GM19328 (cell line): ENCODE data around the gene KDM2B.

Experiments
- ATAC-seq: cut with Tn5 transposase; IDR thresholded peaks from one replicate; pipeline ENCODE4 v1.9.1; 2021; ENCODE audit warnings: mild to moderate bottlenecking, moderate library complexity; ENCODE audit not compliant: unreplicated experiment

The KDM2B gene

DNA sequence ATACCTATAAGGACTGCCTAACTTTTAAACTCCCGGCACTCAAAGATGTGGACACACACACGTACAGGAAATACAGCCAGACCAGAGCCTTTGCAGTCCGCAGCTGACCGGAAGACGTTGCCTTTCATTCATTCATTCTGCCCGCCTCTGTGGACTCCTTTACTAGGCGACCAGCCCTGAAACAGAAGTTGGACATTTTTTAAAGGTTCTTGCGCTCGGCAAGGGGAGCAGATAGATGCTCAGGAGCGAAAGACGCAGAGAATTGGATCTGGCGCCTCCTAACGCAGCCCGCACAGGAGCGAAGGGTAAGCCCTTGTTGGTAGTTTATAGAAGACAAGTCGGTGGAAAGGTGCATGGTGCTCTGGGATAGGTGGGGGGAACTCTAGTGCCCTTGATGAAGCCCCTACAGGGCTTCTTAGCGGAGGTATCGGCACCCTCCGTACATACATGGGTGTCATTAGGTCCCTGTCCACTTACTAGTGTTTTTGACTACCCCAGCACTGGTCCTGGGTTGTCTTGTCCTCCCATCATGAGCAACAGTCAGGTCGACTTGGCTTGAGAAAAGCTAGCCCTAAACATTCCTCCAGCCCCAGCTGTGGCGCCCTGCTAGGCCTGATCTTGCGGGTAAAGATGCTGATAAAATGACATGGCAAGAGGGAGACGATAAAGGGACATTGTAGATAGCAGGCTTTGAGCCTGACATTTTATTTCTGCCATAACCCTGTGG lies at the start of gene KDM2B:
Gene KDM2B (minus strand): TSS at position 65 of the 727 bp plus-strand sequence. CDS start 112 bp downstream, outside the sequence.
- no peak for ATAC-seq

GRCh38 chr12:121628536-121628935 lies 47.7 kb upstream of the KDM2B start:
- no peak for ATAC-seq

- no peak for ATAC-seq
Observed at GRCh38 chr12:121628037-121628436, 47.2 kb upstream of the KDM2B start.

- peak; percentile 31 for ATAC-seq
Observed at GRCh38 chr12:121626853-121627640, 46.2 kb upstream of the KDM2B start.

- ATAC-seq, result peak; percentile 68
Observed at GRCh38 chr12:121626087-121626852, 45.4 kb upstream of the KDM2B start, which contains the start of gene ORAI1. ORAI1 (plus strand) TSS chr12:121626530.

GRCh38 chr12:121620333-121620891 lies 39.6 kb upstream of the KDM2B start:
- ATAC-seq, result no peak

GRCh38 chr12:121618659-121619233 lies 37.9 kb upstream of the KDM2B start:
- no peak for ATAC-seq

- no peak for ATAC-seq
Observed at GRCh38 chr12:121614872-121615467, 34.1 kb upstream of the KDM2B start.

GRCh38 chr12:121613462-121613861 lies 32.6 kb upstream of the KDM2B start:
- ATAC-seq, result no peak

- no peak for ATAC-seq
Observed at GRCh38 chr12:121611306-121611705, 30.5 kb upstream of the KDM2B start.

DNA sequence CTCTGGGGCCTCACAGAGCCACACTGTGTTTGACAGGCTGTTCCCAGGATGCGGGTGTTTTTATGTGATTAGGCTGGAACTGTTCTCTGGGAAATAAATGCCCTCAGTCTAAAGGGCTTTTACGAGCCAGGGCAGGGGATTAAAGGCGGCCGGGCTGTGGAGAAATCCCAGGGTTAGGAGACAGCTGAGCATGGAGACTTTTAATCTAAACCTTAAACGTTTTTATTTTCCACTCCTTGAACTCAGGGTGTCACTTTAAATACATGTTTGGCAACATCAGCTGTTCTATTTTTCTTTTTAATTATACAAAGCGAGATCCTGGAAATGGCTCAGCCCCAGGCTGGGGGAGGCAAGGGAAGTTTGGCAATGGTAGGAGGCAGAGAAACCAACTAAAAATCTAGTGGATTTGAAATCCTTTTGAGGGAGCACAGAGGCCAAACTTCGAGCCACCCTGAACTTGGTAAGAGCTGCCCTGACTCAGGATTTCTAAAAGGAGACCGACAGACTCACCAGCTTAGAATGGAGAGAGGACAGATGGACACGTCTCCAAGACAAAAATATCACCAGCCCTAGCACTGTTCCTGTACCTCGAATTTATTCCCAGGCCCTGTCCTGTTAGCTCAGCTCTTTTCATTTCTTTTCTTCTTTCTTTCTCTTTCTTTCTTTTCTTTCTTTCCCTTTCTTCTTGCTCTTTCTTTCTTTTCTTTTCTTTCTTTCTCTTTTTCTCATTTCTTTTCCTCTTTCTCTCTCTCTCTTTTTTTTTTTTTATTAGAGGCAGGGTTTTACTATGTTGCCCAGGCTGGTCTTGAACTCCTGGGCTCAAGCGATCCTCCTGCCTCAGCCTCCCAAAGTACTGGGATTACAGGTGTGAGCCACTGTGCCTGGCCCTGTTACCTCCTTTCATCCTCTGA lies 29.7 kb upstream of the KDM2B start:
- ATAC-seq, result no peak

DNA sequence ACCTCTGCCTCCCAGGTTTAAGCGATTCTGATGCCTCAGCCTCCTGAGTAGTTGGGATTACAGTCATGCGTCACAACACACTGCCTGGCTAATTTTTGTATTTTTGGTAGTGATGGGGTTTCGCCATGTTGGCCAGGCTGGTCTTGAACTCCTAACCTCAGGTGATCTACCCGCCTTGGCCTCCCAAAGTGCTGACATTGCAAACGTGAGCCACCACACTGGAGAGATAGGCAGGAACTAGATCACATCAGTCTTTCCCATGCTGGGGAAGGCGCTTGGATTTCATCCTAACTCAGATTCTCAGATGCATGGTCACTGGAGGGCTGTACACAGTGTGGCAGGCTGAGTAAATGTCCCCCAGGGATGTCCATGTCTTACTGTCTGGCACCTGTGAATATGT lies 27.5 kb upstream of the KDM2B start:
- ATAC-seq, result no peak

DNA sequence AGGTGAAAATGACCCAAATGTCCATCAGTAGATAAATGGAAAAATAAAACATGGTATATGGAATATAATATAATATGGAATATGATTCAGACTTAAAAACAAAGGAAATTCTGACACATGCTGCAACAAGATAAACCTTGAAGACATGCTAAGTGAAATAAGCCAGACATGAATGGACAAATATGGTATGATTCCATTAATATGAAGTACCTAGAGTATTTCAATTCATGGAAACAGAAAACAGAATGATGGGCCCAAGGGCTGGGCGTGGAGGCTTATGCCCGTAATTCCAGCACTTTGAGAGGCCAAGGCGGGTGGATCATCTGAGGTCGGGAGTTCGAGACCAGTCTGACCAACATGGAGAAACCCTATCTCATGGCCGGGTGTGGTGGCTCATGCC lies 22.8 kb upstream of the KDM2B start:
- ATAC-seq, result no peak

DNA sequence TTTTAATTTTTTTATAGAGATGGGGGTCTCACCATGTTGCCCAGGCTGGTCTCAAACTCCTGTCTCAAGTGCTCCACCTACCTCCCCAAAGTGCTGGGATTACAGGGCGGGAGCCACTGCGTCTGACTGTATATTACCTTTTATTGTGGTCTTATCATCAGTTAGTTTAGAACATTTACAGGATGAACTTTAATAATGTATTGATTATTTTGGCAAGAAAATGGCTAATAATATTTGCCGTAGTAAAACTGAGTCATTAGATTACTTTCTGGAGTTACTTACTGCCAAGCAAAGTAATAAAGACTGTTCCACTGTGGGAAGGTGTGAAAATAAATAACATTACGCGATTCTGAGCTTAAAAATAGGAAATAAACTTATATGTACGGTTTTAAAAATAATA lies 21.9 kb upstream of the KDM2B start:
- ATAC-seq, result no peak

DNA sequence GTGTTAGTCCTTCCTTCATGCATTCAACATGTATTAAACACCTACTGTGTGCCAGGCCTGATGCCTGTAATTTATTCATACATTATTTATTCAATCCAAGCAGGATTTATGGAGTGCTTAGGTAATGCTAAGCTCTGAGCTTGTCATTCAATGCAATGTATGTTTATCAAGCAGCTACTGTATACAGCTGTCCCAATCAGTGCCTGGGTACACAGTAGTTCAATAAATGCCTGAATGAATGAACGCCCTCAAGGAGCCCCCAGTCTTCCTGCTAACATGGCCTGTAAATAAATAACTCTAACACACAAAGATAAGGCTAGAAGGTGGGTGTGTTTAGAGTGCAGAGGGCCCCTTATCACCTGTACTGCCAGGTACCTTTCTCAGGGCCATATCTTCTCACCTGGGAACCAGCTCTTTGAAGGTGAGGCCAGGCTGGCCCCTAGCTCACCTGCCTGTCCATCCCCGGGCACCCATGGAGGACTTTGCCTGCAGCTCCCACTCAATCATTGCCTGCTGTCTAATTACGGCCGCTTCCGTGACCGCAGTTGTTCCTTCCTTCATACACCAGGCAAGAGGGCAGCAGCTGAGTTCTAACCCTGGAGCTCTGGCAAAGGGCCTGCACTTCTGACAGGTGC lies 20.0 kb upstream of the KDM2B start:
- no peak for ATAC-seq

- ATAC-seq, result no peak
Observed at GRCh38 chr12:121596526-121596925, 15.7 kb upstream of the KDM2B start.

- no peak for ATAC-seq
Observed at GRCh38 chr12:121595520-121595919, 14.7 kb upstream of the KDM2B start.

GRCh38 chr12:121592320-121592719 lies 11.5 kb upstream of the KDM2B start:
- ATAC-seq, result no peak
